HG02678 (cell line): ENCODE measurements around the gene EFNA1.
"Not testable (repeated sequence)": the region's sequence is repeated elsewhere in the genome, so short reads cannot be mapped to it uniquely, and the experiment has no call there.

Experiments
- ATAC-seq: cut with Tn5 transposase; IDR thresholded peaks from one replicate; pipeline ENCODE4 v1.9.1; 2021; ENCODE audit warnings: mild to moderate bottlenecking, moderate library complexity; ENCODE audit not compliant: unreplicated experiment

The EFNA1 gene

GRCh38 chr1:155092131-155092530 lies 35.5 kb upstream of the EFNA1 start:
- no peak for ATAC-seq

- no peak for ATAC-seq
Observed at GRCh38 chr1:155092641-155093040, 35.0 kb upstream of the EFNA1 start.

- no peak for ATAC-seq
Observed at GRCh38 chr1:155093911-155094621, 33.6 kb upstream of the EFNA1 start.

GRCh38 chr1:155094622-155094948 lies 33.1 kb upstream of the EFNA1 start:
- ATAC-seq = no peak

GRCh38 chr1:155099331-155099730 lies 28.3 kb upstream of the EFNA1 start:
- ATAC-seq = no peak

- ATAC-seq = no peak
Observed at GRCh38 chr1:155103325-155103724, 24.4 kb upstream of the EFNA1 start.

- ATAC-seq = no peak
Observed at GRCh38 chr1:155104605-155105534, 22.8 kb upstream of the EFNA1 start.

- no peak for ATAC-seq
Observed at GRCh38 chr1:155105604-155106011, 22.1 kb upstream of the EFNA1 start.

- ATAC-seq = no peak
Observed at GRCh38 chr1:155106862-155107261, 20.8 kb upstream of the EFNA1 start.

- ATAC-seq = no peak
Observed at GRCh38 chr1:155107309-155108264, 20.1 kb upstream of the EFNA1 start.

- no peak for ATAC-seq
Observed at GRCh38 chr1:155108296-155108695, 19.4 kb upstream of the EFNA1 start.

GRCh38 chr1:155110381-155110780 lies 17.3 kb upstream of the EFNA1 start:
- ATAC-seq = no peak

- no peak for ATAC-seq
Observed at GRCh38 chr1:155110826-155111225, 16.9 kb upstream of the EFNA1 start.

GRCh38 chr1:155113450-155113980 lies 14.2 kb upstream of the EFNA1 start:
- no peak for ATAC-seq

- no peak for ATAC-seq
Observed at GRCh38 chr1:155116113-155116764, 11.4 kb upstream of the EFNA1 start.

- no peak for ATAC-seq
Observed at GRCh38 chr1:155117610-155118009, 10.1 kb upstream of the EFNA1 start.

GRCh38 chr1:155118090-155118489 lies 9.6 kb upstream of the EFNA1 start:
- ATAC-seq = not testable (repeated sequence)

- ATAC-seq = no peak
Observed at GRCh38 chr1:155120253-155120652, 7.4 kb upstream of the EFNA1 start.

- ATAC-seq = no peak
Observed at GRCh38 chr1:155121249-155121648, 6.4 kb upstream of the EFNA1 start.

- ATAC-seq = no peak
Observed at GRCh38 chr1:155122308-155122707, 5.4 kb upstream of the EFNA1 start.
